Activated CD4-positive, alpha-beta T cell treated with anti-CD3 and anti-CD28 coated beads, Interleukin-2, Interleukin-4, amounts not matched to agents 100 ng/mL and 50 ng/mL, durations not matched to agents 16 hours and 8 hours (primary cell): ENCODE data around the gene LRRC37A3.
"Not testable (repeated sequence)": the region's sequence is repeated elsewhere in the genome, so short reads cannot be mapped to it uniquely, and the experiment has no call there.

Source experiments
- DNase-seq: peaks from one replicate; pipeline ENCODE4 v3.0.0-alpha.2; 2020; ENCODE audit warnings: low spot score

The LRRC37A3 gene

DNA sequence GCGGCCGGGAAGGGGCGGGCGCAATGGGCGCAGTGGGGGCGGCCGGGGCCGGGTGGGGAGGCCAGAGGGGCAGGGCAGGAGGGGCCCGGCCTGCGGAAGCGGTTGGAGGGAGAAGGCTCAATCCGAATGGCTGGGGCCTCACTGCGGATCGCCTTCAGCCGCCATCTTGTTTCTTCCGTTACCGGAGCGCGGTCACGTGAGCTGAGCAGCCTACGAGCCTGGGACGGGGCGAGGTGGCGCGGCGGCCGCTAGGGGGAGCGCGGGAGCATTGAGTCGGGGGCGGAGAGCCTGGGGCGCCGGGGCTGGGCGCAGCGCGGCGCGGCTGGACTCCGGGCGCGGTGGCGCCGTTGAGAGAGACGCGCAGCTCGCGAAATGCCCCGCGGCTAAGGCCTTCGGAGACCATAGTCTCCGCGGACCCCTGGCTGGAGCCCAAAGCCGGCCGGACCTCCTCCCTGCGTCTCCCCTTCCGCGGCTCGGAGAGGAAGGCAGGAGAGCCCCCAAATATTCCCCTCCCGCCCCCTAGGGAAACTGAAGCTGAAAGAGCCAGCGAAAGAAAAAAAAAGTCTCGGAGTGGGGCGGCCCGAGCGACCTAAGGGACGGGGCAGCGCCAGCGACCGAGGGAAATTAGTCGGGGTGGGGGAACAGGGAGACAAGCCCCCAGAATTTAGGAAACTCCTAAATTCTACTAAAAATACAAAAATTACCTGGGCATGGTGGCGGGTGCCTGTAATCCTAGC, at the start of gene LRRC37A3:
Gene LRRC37A3 (minus strand): TSS at position 190 of the 737 bp plus-strand sequence. CDS start 22,221 bp downstream, outside the sequence.
- peak; percentile 100 for DNase-seq

DNA sequence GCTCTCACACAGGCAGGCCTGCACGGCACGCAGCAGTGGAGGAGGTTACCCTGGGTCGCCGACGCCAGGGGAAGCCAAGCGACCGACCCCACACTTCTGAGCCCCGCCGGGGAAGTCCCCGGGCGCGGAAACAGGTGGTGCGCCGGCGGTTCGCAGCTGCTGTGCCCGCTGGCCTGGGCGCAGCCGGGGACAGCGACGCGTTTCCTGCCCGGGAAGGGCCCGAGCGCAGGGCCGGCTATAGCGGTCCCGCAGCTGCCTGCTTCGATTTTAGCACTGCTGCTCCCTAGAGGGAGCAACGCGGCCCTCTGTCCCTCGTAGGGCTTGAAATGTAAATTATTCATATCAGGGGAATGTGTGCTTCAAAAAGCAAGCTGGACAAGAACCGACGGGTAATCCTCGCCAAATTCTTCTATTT, 46.6 kb upstream of the LRRC37A3 start:
- peak; percentile 83 for DNase-seq

DNA sequence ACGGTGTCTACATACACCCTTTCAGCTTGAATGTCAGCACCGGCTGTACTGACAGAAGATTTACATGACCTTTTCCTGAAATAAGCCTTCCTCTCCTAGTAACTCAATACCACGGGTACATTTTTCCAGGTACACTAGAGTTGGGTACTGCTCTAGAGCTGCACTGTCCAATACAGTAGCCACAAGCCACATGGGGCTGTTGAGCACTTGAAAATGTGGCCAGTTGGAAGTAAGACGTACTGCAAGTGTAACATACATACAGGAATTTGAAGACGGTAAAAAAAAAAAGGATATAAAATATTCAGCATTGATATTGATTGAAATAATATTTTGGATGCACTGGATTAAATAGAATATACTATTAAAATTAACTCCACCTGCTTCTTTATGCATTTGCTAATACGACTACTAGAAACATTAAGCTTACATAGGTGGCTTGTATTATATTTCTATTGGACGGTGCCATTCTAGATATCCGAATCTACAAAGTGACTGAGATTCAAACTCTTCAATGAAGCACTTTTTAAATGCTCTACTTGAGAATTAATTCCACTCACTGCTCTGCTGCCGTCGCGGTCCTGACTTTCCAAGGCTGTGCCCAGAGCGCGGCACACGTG, 46.1 kb upstream of the LRRC37A3 start:
- DNase-seq: not testable (repeated sequence)

DNA sequence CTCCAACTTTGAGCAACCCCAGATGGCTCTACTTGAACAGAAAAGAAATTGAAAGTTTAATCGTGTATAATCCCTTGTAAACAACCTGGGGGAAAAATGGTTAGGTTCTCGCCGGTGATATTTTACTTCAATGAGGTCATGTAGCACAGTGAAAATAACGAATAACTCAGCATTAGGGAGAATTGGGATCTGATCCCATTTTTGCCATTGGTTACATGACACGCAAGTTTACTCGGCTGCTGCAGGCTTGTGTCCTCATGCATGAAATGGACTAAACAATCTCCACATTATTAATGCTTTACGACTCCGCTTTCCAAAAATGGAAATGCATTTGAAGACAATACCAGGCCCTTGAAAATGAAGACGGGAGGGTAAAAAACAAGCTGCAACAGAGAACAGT, 45.5 kb upstream of the LRRC37A3 start:
- no peak for DNase-seq

DNA sequence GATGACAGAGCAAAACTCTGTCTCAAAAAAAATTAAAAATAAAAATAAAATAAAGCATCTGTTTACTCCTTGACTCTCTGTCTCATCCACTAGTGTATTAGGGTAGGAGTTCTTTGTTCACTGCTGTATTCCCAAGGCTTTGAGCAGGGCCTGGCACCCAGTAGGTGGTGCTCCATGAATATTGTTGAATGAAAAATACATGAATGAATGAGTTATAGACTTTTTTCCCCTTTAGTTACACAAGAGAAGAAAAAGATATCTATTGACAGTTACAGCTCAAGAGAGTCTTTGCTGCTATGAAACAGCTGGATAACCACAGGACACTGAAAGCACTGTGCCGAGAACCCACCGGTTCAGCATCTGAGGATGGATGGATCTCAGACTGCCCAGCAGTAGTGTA, 44.5 kb upstream of the LRRC37A3 start:
- DNase-seq: not testable (repeated sequence)

DNA sequence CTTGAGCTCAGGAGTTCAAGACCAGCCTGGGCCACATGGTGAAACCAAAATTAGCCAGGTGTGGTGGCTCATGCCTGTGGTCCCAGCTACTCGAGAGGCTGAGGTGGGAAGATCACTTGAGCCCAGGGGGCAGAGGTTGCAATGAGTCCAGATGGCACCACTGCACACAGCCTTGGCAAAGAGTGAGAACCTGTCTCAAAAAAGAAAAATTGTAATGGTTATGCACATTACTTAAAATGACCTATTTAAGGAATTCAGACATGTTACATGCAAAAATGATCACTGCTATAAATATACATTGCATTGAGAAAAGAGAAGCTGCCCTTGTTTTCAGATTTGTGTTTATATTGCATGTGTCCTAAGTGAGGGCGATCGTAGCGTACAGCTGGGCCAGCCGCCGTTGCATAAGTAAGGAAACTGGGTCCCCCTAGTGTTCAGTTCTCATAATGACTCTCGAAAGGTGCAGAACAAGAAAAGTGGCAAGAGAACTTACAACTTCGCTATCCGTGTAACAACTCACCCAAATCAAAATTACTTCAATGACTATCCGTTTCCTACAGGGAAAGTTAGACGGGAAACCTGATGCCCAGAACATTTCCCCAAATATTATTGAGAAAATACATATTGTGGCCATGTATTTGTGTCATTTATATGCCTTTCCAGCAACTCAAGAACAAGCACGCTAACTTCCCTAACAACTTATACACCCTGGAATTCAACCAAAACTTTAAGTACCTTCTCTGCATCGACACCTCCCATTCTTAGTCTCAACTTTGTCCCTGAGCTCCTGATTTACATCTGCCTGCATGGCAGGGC, 42.5 kb upstream of the LRRC37A3 start:
- peak; percentile 88 for DNase-seq

DNA sequence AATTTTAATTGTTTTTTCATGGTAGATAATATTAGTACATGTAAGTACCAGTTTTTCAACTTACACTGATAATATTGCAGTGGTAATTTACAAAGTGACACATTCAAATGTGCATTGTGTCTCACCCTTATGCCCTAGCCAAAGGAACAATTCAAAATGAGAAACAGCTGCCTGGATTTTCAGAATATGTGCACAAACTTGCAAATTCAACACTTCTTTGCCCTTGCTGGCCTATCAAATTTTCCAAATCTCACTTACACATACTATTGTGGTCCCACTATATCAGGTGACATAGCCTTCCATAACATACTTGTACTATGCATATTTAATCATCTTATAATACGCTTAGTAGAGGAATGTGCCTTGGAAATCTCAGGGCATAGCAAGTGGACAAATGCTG, 32.6 kb upstream of the LRRC37A3 start:
- no peak for DNase-seq

DNA sequence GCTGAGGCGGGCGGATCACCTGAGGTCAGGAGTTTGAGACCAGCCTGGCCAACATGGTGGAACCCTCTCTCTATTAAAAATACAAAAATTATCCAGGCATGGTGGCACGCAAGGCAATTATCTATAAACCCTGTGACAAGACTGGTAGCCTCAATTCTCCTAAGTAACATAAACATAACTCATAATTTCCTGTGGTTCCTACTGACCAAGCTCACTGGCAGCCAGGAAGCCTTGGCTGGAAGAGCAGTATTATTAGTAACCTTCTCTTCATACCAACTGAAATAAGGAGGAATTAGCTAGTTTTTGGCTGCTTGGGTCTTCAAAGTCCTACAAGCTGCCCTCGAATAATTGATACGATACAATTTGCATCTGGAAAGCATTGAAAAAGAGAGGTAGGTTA, 31.6 kb upstream of the LRRC37A3 start:
- DNase-seq: no peak

DNA sequence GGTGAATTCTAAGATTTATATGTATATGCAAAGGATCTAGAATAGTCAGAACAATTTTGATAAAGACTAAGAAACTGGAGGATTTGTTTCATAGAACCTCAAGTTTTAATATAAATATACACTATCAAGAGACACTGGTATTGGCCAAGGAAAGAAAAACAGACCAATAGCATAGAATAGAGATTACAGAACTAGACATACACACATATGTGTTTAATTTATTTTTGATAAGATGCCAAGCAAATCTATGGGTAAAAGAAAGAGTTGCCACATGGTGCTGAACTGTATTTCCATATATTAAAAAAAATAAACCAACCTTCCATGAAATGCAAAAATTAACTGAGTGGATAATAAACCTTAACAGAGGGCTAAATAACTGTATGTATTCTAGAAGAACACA, 27.9 kb upstream of the LRRC37A3 start:
- DNase-seq: no peak

DNA sequence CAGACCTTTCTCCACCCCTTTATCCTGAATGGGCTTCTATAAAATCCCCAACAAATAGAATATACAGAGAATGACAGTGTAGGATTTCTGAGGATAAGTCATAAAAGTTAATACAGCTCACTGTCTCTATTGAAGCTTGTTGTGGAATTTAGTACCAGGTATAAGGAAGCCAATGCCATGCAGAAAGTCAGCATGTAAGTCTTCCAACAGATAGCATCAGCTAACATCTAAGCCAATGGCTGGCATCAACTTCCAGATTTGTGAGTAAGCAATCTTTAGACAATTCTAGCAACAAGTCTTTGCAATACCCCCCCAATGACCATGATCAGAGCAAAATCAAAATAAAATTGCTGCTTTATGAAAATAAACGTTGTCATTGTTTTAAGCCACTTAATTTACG, 22.5 kb upstream of the LRRC37A3 start:
- DNase-seq: no peak

DNA sequence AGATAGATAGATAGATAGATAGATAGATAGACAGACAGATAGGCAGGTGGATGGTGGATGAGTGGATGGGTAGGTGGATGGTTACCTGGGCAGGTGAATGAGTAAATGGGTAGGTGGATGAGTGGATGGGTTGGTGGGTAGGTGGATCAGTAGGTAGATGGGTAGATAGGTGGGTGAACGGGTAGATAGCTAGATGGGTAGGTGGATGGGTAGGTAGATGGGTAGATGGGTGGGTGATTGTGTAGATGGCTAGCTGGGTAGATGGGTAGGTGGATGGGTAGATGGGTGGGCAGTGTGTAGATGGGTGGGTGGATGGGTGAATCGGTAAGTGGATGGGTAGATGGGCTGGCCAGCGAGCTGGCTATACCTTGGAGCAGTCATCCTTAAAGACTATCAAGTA, 21.8 kb upstream of the LRRC37A3 start:
- no peak for DNase-seq

DNA sequence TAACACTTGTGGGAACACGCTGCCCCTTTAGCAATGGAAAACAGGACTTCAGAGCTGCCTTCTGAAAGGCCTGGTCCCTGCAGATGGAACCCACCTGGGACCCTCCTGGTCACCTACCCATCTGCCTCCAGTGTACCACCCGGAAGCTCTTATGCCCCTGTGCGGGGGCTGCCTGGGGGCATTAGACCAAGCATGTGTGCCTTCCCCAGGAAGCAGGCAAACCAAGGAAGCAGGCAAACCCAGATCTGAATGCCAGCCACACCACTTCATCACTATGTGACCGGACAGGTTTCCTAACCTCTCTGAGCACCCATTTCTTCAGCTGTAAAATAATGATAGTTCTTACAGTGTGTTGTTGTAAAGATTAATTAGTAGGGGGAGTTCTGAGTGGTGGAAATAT, 20.8 kb upstream of the LRRC37A3 start:
- DNase-seq: no peak

DNA sequence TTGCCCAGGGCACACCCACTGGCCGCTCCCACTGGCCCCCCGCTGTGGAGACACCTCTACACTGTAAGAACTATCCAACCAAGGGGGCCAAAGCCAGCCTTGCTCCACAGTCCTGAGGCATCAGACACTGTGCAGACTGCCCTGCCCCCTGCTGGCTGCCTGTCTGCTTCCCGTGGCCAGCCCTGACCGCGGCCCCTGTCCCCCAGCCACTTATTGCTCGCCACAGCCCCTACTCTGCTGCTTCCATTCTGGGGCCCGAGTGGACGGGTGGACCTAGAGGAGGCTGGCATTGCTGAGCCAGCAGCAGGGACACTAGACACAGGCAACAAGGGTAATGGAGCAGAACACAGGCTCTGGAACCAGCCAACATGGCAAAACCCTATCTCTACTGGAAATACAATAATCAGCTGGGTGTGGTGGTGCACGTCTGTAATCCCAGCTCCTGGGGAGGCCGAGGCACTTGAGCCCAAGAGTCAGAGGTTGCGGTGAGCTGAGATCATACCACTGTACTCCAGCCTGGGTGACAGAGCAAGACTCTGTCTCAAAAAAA, 19.7 kb upstream of the LRRC37A3 start:
- peak; percentile 32 for DNase-seq

DNA sequence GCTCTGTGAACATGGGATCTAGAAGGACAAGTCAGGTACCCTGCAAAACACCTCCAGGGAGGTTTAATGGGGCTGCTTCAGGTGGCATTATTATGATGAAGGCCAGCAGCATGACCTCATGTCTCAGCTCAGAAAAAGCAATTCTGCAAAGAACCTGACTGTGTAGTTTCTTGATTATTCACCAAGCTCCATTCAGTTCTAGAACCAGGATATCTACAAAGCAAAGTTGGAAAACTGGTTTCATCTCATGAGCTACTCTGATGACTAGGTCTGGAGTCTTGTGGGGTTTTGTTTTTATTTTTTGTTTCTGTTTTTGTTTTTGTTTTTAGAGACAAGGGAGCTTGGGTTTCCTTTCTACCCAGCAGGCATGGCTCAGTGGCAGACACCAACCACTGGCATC, 19.0 kb upstream of the LRRC37A3 start:
- peak; percentile 28 for DNase-seq

DNA sequence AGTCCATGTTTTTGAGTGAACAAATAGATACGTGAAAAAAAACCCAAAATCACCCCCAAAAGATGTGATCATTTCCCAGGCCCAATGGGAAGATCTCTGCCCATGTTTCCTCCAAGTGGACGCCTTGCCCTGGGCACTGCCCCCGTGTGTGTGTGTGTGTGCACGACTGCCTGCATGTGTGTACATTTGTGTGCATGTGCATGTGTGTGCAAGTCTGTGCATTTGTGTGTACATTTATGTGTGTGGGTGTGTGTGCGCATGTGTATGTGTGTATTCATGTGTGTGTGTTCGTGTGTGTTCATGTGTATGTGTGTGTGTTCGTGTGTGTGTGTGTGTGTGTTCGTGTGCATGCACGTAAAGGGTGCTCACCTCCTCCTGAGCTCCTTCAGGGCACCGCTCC, 16.8 kb upstream of the LRRC37A3 start:
- no peak for DNase-seq

DNA sequence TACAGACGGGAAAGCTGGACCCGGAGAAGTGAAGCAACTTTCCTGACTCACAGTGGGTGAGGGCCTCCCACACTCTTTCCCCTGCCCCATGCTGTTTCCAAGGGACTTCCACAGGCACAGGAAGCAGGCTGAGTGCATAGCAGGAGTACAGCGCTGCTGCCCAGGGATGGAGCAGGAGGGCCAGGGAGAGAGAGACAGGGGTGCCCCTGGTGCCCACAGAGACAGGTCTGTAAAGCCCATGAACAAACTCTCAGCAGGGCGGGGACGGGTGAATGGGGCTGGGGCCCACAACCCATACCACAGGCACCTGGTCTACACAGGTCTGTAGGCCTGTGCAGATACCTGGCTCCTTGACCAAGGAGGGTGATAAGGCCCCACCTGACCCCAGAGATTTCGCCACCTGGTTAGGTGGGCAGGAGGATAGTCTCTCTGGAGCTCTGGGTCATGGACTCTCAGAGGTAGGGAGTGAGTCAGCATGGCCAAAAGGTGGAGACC, 15.1 kb upstream of the LRRC37A3 start:
- not testable (repeated sequence) for DNase-seq

DNA sequence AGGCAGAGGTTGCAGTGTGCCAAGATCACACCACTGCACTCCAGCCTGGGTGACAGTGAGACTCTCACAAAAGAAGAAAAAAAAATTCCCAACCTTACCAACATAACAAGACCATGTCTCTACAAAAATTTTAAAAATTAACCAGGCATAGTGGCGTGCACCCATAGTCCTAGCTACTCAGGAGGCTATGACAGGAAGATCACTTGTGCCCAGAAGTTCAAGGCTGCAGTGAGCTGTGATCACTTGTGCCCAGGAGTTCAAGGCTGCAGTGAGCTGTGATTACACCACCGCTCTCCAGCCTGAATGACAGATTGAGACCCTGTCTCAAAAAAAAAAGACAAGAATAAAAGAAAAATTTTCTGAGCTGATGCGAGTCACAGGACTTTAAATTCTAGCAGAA, 13.6 kb upstream of the LRRC37A3 start:
- not testable (repeated sequence) for DNase-seq

DNA sequence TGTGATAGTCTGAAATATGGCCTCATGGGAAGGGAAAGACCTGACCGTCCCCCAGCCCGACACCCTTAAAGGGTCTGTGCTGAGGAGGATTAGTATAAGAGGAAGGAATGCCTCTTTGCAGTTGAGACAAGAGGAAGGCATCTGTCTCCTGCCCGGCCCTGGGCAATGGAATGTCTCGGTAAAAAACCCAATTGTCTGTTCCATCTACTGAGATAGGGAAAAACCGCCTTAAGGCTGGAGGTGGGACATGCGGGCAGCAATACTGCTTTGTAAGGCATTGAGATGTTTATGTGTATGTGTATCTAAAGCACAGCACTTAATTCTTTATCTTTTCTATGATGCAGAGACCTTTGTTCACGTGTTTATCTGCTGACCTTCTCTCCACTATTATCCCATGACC, 11.1 kb upstream of the LRRC37A3 start:
- not testable (repeated sequence) for DNase-seq

DNA sequence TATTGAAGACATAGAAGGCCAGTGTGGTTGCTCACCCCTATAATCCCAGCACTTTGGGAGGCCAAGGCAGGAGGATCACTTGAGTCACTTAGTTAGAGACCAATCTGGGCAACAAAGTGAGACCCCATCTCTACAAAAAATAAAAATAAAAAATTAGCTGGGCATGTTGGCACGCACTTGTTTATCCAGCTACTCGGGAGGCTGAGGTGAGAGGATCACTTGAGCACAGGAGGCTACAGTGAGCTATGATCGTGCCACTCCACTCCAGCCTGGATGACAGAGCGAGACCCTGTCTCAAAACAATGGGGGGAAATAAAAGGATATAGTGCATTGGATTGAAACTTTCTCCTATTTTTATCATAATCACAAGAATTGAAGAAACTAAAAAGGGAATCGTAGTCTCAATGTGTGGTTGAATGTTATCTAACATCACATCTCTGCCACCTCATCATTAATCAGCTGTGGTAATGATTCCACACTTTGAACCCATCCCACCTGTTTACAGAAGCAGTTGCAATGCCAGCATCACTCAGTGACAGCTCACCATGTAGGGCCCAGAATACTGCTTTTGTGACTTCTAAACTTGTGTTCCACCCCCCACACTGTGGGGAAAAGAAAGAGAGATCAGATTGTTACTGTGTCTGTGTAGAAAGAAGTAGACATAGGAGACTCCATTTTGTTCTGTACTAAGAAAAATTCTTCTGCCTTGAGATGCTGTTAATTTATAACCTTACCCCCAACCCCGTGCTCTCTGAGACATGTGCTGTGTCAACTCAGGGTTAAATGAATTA, 10.3 kb upstream of the LRRC37A3 start:
- DNase-seq: not testable (repeated sequence)

DNA sequence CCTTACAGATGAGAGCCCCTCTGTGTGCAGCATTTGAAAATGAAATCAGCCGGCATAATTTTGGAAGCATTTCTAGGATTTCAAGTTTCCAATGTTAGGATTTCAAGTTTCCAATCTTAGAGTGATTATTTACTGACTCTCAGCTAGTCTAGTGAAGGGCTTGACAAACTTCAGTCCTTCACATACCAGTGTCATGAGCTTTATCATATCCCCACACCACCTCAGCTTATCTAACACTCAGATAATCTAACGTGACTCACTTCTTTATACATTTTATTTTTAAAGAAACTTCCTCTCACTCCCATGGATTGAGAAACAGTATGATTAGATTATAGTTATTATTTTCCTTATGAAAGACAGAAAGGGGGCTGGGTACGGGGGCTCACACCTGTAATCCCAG, 9.4 kb upstream of the LRRC37A3 start:
- DNase-seq: not testable (repeated sequence)

DNA sequence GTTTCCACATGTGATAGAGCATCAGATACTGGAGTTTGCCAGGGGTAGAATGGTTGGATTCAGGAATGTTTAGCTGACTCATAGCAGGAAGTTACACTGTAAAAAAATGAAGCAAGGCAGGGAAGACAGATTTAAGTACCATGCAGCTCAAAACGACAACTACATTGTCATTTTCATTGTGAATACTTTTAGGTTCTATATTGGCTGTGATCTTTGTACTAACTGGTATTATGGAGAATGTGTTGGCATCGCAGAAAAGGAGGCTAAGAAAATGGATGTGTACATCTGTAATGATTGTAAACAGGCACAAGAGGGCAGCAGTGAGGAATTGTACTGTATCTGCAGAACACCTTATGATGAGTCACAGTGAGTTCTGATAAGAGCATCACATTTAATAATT, 8.2 kb upstream of the LRRC37A3 start:
- peak; percentile 87 for DNase-seq

DNA sequence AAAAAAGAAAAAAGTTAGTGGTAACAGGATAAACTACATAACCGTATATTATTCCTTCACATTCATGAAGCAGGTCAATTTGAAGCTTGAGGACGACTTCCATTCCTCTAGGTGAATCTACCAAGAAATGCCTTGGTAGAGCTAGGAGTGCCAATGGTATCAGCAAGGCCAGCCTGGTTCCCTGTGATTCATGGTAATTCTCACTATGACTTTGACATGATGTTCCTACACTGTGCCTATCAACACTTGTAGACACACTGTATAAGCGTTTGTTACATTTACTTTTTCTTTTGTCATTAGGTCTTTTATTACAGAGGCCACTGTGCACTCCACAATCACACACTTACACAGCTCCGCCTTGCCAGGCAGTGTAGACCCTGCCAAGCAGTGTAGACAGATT, 7.2 kb upstream of the LRRC37A3 start:
- DNase-seq: not testable (repeated sequence)
